HG02759 (cell line): ENCODE data around the gene IFNA14.

Experiments
- ATAC-seq: cut with Tn5 transposase; IDR thresholded peaks from one replicate; pipeline ENCODE4 v1.9.1; 2021; ENCODE audit warnings: mild to moderate bottlenecking, moderate library complexity; ENCODE audit not compliant: unreplicated experiment

IFNA14 gene

DNA sequence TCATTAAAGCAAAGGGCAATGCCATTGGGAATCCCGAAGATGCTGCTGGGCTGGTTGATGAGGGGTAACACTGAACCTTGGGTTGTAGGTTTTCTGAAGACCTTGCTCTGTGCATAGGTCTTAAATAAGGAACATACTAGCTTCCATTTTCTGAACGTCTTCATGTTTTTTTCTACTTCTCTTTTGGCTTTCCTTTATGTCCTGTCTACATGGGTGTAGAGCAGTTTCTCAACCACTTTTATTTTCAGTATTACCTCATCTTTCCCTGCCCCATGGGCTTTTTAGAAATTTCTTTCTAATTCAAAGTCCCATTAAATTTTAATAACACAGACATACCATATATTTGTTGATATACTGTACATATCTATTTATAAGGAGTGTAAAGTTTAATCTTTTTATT is at the start of gene IFNA14:
TSS of gene IFNA14 (minus strand) at position 95 of the 400 bp plus-strand sequence. CDS start at position 25, 70 bp downstream.
- ATAC-seq: no peak

DNA sequence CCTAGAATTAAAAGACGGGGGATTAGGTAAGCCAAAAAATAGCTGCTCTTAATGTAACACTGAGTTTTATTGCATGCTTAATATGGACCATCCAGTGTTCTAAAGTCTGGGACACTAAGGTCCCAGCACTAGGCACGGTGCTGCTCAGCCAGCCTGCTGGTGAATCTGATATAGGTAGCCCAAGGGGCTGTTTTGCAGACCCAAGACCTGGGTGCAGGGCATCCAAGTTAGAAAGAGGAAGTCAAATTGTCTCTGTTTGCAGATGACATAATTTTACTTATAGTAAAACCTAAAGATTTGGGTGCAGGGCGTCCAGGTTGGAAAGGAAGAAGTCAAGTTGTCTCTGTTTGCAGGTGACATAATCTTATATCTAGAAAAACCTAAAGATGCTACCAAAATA is 47.5 kb upstream of the IFNA14 start:
- ATAC-seq: no peak

DNA sequence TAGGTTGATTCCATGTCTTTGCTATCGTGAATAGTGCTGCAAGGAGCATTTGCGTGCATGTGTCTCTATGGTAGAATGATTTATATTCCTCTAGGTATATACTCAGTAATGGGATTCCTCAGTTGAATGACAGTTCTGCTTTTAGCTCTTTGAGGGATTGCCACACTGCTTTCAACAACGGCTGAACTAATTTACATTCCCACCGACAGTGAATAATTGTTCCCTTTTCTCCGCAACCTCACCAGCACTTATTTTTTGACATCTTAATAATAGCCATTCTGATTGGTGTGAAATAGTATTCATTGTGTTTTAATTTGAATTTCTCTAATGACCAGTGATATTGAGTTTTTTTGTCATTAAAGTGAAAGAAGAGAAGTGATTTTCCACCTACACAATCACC is 46.9 kb upstream of the IFNA14 start:
- ATAC-seq: no peak

DNA sequence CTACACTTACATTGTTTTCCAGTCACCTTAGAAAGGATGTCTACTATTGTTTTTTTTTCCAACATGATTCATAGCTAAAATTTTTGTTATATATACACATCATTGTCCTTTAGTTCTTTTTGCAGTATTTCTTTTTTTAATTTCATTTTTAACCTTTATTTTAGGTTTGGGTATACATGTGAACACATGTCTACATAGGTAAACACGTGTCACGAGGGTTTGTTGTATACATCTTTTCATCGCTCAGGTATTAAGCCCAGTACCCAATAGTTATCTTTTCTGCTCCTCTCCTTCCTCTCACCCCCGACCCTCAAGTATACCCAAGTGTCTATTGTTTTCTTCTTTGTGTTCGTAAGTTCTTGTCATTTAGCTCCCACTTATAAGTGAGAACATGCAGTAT is 46.3 kb upstream of the IFNA14 start:
- ATAC-seq: no peak

DNA sequence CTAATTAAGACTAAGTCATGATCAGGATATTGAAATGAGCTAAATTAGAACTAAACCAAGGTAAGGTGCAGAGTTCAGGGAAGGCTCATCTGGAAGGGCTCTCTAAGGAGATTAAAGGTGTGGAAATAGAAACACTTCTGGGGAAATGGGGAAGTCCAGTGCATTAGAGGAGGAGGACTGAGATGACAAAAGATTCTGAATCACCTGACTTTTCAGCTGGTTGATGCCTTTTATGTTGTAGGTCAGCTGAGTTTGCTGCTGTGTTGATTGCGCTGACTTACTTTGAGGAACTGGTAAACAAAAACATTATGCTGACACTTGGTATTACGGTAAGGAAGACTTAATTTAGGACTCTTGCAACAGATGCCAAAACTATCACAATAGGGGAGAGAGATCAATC is 41.5 kb upstream of the IFNA14 start:
- no peak for ATAC-seq

DNA sequence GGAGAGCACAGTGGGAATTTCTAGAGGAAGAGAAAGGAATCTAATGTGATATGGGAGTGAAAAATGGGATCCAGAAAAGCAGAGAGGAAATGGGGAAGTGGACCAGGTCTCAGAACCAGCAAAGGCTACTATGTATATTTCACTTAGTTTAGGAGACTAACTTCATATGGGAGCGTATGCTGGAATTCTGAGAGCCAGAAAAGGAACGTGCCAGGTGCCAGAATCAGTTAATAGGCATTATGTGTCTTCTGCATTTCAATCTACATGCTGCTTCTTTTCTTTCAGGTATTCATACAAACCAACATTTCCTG is 28.5 kb upstream of the IFNA14 start:
- no peak for ATAC-seq

DNA sequence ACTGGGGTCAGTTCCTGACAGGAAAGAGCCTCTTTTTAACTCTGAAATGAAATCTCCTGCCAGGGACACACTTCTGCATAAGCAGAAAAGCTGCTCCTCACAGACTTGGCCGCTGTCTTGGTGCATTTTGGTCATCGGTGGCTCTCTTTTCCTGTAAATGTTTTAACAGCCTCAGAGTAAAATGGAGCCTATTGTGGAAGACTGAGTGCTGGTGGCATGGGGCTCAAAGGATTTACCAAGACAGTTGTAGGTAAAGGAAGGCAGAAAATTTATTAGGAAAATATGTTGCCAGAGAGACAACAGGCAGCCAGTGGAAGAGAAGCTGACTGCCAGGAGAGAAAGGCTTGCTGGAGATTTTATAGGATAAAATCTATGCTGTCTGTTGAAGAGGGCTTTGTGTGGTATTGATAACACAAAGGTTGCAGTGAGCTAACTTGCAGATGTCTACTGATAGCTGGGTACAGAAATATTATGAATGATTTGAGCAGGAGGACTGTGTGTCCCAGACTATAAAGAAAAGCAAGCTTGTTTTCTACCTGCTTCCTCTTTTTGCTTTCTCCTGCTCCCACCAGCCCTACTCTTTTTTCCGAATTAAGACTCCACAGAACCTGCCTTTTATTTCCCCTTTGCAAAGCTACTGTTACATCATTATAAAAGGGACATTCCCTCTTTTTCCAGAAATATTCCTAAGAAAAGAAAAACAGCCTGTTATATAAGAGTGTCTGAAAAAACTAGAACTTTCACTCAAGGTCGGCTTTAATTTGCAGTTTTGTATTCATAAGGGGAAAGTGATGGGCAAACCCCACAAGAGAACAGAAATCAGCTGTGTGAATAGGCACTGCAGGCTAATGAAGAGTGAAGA is 27.9 kb upstream of the IFNA14 start:
- ATAC-seq: peak; percentile 53

DNA sequence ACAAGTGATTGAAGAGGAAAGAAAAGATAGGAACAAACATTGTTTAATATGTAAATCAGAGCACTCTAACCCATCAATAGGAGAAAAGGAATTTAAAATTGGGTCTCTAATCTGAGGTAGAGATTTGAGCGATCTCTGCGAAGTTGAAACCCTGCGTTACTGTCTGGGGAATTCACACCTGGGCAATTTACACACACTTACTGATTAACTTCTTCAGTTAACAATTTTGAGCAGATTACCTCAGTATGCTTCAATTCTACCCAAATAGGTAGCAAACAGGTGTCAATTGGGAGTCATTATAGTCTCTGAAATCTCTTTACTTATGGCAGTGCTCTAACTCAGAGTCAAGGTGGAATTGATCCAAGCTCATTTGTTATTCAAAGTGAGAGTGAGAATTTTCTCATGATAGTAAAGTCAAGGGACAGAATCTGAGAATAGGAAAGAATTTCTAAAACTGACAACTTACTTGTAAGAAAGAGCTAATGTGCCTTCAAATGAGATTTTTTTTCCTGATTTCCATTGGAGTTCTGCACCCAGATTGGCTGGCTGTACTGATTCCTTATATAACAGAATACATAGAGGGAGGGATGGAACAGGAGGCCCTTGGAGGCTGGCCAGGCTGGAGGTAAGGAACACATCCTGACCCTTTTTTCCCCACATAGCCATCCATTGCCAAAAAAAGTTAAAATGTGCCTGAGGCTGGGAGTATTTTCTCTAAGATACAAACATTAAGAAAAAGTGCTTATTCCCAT is 27.1 kb upstream of the IFNA14 start:
- ATAC-seq: no peak

DNA sequence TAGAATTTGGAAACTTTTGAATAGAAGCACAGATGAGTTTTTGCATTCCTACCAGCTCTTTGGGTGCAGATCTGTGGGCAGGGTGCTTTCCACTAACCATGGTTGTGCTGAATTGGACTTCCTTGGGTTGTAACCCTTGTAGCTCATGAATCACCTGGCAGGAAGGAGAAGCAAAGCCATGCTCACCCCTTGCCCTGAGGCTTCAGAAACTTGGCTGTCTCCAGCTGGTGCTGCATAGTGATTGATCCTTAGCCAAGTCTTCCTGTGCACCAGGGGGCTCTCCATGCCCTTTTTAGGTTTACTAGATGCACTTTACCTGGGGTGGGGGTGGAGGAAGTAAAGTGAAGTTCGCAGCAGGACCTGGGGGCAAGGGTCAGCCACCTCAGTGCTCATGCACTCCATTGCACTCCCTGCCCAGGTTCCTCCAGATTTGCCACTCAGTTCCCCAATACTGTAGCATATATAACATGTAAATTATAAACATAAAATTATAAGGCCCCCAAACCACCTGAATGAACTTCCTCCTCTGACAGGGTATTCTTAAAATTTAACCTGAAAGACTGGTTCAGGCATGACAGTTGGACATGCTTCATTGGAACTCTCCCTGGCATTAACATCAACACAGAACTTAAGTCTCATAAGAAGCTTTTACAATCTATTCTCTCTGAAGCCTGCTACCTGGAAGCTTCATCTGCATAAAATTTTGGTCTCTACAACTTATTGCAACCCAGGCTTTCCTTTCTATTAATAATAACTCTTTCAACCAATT is 25.8 kb upstream of the IFNA14 start:
- ATAC-seq: peak; percentile 51

DNA sequence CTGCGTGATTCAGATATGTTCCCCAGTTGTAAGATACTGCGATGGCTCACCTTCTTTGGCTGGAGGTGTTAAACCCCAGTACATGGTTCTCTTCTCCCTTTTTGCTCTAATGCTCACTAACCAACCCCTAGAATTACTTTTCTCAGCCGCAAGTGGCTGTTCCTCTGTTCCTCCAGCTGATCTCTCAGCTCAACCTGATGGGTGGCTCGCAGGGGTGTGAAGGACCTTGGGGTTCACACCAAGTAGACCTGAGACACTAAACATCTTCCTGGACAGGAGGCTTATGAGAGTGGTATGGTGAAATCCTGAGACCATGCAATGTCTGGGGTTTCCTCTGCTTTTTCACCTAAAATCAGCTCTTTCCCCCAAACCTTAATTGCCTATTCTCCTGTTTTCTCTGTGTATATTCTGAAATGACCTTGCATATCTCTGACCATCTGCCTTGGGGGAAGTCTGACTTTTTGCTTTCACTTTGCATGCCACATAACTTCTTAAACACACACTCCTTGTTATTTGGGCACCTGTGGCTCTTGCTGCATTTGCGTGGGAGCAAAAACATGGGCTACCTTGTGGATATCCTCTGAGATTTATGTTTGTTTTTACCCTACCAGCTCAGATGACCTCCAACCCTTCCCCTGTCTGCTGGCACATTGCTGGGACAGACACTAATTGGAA is 15.9 kb upstream of the IFNA14 start:
- ATAC-seq: peak; percentile 53

DNA sequence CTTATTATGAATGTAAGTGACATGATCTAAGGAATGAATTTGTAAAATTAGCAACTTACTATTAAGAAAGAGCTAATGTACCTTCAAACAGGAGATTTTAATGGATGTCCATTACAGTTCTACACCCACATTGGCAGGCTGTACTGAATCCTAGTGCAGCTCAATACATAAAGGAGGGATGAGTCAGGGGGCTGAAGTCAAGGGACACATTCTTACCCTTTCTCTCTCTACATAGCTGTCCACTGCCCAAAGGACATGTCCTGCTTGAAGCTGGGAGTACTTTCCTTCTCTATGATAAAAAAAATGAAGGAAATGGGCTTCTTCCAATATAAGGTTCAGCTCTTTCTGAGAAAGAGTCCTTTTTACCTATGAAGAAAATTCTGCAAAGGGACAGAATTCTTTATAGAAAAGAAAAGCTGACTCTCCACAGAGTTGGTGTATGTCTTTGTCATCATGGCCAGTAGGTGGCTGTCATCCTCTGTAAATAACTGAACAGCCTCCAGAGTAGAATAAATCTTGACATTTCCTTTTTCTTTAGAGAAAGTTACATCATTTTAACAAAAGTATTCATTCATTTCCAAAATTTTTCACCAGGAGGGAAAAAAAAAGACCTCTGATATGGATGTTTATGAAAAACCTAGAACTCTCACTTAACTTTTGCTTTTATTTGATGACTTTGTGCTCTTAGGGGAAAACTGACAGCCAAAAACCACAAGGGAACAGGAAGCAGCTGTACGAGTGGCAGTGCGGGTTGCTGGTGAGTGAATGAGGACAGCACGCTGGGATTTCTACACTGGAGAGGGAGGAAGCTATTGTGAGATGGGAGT is 13.1 kb upstream of the IFNA14 start:
- peak; percentile 72 for ATAC-seq

DNA sequence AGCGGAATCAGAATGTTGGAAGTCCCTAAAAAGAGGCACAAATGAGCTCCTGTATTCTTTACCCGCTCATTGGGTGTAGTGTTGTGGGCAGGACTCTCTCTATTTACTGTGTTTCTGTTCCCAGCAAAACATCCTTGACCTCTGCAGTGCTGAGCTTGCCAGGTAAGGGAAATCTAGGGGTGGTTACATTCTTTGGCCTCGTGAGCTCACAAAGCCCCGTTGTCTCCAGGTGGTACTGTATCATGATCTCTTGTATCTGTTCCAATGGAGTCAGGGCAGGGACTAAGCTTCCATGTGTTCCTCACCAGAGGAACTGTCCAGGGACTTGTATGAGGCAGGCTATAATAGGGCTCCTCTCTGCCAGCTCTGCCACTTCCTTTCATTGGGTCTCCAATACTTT is 11.8 kb upstream of the IFNA14 start:
- ATAC-seq: no peak

DNA sequence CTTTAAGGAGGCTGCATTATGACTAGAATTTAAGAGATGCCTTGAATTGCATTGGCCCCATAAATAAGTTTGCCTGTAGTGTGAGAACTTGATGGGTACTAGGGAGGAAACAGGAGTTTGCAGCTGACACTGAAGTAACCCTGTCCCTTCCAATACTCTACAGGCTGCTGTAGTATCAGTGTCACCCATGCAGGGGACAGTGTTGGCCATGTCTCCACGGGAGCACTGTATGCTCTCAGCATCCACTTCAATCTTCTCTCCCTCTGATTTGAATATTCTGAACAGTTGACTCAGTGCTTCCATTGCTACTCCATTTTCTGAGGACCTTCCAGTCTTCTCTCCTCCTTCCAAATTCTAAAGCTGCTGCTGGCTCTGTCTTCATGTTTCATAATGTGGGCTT is 11.4 kb upstream of the IFNA14 start:
- no peak for ATAC-seq

DNA sequence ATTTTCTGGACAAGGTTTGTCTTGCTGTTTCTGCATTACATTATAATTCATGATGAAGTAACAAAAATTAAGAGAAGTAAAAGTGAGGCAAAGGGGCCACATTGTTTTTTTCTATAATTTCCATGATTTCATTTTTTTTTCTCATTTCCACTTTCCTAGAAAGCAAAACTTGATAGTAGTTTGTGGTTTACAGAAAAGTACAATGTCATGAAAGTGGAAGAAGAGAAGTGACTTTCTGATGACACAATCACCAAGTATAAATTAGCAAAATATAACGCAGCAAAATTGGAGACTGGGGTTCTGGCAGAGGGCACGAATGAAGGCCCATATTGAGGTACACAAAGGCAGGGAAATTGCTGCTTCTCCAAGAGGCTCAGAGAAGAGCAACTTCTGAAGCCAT is 5.0 kb upstream of the IFNA14 start:
- ATAC-seq: no peak

DNA sequence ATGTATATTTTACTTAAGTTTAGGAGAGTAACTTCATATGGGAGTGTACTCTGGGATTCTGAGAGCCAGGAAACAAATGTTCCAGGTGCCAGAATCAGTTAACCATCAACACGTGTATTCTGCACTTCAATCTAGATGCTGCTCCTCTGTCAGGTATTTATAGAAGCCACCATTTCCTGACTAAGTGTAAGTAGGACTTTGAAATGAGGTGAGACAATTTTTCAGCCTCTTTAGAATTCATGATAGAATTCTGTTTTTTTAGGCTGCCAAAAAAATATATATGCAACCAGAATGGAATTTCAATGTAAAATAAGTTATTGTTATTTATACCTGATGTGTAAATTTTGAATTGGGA is 3.5 kb downstream of the IFNA14 start:
- ATAC-seq: peak; percentile 16

DNA sequence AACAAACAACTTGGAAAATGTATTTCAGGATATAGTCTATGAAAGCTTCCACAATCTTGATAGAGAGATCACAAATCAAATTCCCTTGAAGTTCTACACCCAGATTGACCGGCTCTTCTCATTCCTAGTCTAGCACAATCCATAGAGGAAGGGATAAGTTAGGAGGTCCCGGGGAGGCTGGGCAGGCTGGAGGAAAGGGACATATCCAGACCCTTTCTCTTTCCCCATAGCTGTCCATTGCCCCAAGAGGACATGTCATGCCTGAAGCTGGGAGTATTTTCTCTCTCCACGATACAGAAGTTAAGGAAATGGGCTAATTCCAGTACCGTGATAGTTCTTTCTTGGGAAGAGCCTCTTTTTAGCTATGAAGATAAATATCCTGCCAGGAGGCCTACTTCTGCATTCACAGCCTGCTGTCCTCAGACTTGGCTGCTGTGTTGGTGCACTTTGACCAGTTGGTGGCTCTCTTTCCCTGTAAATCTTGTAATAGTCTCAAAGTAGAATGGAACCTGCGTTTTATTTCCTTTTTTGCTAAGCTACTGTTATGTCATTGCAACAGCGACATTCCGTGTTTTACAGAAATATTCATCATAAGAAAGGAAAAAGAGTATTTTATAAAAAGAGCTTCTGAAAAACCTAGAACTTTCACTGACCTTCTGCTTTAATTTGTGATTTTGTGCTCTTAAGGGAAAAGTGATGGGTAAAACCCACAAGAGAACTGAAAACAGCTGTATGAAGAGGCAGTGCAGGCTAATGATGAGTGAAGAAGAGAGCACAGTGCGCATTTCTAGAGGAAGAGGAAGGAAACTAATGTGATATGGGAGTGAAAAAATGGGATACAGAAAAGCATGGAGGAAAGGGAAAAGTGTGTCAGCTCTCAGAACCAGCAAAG is 4.1 kb downstream of the IFNA14 start:
- peak; percentile 85 for ATAC-seq

DNA sequence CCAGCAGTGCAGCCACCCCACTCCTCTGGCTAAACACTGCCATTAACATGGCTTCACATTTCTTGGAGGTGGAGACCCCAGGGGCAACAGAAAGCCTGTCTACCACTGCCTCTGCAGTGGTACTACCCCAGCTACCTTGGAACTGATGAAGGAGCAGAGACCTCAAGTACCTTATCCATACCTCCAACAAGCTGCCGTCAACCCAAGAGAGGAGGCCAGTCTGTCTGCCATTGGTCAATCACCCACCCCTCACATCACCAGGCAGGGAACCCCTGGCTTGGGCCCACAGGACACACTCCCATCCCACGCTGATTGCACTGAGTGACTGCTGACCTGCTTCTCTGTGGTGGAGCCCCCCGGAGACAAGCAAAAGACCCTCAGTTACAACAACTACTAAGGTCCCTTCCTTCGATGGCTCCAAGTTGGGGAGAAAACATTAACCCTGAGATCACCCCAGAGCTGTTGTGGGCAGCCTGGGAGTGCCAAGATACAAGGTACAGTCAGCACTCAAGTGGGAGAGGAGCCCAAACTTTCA is 5.6 kb downstream of the IFNA14 start:
- ATAC-seq: no peak

DNA sequence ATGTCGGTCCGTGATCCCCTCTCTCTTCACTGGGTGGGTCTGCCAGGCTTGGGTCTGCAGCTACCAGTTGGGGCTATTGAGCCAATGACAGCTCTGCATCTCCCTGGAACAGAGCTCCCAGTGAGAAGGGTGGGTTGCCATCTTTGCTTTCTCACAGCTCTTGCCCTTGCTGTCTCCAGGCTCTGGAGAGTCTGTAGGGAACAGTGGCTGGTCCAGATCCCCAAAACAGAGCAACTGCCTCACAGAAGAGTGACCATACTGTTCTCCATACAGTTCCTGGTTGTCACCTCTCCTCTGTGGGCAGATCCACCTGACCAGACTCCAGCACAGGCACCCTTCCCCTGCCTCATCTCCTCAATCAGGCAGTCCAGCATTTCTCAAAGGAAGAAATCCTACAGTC is 6.5 kb downstream of the IFNA14 start:
- no peak for ATAC-seq

DNA sequence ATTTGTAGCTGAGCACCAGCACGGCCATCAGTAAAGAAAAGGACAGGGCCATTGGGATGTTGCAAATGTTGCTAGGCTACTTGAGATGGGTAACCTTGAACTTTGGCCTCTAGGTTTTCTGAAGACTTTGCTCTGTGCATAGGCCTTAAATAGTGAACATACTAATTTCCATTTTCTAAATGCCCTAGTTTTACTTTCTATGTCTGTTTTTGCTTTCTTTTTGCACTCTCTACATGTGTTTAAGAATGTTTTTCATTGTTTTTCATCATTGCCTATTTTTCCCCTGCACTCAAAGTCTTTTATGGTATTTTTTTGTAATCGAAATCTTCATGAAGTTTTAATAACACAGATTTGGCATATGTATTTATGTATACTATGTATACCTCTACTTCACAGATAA is 11.7 kb downstream of the IFNA14 start, which contains the start of gene IFNA17:
TSS of gene IFNA17 (minus strand) at position 101 of the 400 bp plus-strand sequence. CDS start at position 52, 49 bp downstream.
- ATAC-seq: no peak
